HG03342 (cell line): Measurements from ENCODE around the gene RANBP1.

Experiments used
- ATAC-seq: cut with Tn5 transposase; IDR thresholded peaks from one replicate; pipeline ENCODE4 v1.9.1; 2021; ENCODE audit warnings: mild to moderate bottlenecking, moderate library complexity; ENCODE audit not compliant: unreplicated experiment

The RANBP1 gene

DNA sequence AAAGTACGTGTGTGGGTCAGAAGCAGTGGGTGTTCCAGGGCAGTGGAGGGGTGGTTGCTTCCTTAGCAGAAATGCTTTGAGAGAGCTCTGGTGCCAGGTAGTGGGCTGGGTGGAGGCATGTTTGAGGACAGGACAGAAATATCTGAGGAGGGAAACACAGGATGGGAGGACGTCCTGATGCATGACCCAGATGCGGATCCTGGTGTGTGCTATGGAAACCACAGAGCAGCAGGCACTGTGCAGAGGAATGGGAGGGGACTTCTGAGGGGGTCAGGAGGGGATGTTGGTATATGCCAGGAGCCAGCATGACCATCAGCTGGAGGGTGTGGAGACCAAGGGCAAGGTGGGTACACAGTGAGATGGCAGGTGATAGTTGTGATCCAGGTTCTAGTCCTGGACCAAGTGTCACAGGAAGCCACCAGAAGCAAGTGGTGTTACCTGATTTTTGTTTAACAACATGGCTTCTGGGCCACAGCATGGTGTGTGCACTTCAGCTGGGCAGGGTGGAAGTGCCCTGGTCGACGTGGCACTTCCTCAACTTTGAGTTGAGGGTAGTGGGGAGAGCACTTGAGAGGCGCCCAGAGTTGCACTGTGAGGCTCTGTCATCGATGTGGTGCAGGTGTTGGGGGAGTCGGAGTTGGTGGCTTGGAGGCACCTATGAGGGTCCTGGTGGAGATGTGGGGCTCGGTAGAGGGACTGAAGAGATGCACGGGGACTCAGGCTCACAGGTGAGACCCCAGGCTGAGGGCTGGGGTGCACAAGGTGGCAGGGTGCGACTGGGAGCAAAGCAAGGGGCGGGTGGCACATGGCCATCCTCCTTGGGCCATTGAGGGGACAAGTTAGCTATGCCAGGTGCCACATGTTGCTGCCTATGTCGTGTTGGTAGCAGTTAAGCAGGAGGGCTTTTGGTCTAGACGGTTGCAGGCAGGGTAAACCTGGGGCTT lies 28.3 kb upstream of the RANBP1 start:
- ATAC-seq, result no peak

GRCh38 chr22:20088263-20088648 lies 27.6 kb upstream of the RANBP1 start:
- ATAC-seq, result no peak

GRCh38 chr22:20089226-20089976 lies 26.5 kb upstream of the RANBP1 start:
- no peak for ATAC-seq

DNA sequence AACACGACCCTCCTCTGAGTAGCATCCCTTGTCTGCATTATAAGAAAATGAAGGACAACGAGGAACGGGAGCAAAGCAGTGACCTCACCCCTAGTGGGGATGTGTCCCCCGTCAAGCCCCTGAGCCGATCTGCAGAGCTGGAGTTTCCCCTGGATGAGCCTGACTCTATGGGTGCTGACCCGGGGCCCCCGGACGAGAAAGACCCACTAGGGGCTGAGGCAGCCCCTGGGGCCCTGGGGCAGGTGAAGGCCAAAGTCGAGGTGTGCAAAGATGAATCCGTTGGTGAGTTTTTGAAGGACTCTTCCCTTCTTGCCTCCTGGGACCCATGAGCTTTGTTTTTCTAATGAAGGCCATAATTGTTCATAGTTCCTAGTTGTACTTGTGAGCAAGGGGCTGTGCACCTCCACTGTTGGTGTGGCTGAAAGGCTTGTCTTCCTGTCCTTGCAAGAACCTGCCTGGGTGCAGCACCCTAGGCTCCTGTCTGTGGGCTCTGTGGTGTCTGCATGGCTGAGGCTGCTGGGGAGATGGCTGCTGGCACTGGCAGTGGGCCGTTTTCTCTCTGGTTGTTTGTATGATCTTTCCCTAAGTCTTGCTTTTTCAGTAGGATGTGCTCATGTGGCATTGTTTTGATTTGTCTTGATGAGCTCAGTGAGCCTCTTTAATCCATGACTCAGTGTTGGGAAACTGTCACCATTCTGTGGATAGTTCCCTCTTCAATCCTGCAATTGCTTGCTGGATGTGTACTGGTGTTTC lies 25.8 kb upstream of the RANBP1 start:
- ATAC-seq, result no peak

DNA sequence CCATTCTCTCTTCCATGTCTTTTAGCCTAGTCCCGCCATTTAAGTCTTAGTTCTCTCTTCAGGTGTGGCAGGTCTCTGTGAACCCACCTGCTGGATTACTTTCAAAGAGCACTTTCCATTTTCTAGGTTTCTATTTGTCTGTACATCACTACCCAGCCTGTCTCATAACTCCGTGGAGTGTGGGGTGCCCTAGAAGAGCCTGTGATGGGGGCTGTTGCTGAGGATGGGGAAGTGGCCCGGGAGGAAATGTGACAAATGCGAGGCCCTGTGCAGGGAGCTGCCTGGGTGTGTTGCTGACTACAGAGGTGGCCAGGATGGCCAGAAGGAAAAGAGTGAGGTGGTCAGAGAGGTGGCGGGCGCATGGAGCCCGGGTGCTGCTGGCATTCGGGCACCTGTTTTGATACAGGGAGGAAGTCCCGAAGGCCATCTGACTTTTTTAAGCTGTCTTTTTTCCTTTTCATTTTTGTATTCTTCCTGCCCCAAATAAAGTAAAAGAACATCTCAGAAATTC lies 25.1 kb upstream of the RANBP1 start:
- ATAC-seq, result no peak

DNA sequence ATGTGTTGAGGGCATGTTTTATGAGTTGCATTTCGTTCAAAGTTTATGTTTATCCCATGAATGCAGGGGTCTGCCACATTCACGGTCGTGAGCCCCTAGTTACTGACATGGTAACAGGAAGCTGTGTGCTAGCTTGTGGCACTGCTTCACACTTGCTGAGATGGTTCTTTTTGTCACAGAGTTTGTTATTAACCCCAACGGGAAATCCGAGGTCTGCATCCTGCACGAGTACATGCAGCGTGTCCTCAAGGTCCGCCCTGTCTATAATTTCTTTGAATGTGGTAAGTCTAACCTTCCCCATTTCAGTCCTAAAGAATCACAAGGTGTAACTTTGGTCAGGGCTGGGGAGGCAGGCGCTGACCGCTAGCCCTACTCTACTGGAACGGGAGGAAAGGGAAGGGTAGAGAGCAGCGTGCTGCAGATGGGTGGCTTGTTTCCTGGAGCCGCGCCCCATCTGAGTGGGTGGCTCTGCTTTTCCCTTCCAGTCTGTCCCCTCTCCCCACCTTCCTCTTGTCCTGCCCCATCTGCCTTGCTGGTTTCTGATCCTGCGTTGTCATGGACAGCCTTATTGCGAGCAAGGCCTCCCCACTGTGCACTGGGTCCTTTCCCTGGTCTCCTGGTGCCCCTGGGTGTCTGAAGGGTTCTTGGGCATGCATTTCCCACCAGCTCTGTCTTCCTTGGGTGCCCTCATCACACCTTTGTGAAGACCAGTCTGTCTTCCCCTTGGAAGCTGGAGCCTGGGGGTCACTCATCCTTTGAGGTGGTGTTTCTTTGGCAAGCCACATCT lies 24.0 kb upstream of the RANBP1 start:
- ATAC-seq, result no peak

DNA sequence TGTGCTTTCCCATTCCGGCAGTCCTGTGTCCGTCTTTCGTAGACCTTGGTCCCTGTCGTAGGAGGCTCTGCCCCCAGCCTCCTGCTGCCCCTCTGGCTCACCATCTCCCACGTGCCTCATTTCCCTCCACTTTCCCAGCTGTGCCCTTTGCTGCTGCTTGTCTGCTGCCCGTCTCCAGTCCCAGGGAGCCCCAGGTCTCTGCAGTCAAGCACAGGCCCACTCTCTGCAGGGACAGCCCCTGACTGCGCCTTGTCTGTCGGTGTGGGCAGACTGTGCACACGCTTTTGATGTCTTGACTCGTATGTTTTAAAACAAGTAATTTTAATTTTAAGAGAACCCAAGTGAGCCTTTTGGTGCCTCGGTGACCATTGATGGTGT lies 23.4 kb upstream of the RANBP1 start:
- ATAC-seq, result no peak

- ATAC-seq, result no peak
Observed at GRCh38 chr22:20093418-20094196, 22.3 kb upstream of the RANBP1 start.

- ATAC-seq, result no peak
Observed at GRCh38 chr22:20094197-20094807, 21.6 kb upstream of the RANBP1 start.

GRCh38 chr22:20095521-20095920 lies 20.4 kb upstream of the RANBP1 start:
- ATAC-seq, result no peak

- ATAC-seq, result no peak
Observed at GRCh38 chr22:20096574-20097420, 19.1 kb upstream of the RANBP1 start.

DNA sequence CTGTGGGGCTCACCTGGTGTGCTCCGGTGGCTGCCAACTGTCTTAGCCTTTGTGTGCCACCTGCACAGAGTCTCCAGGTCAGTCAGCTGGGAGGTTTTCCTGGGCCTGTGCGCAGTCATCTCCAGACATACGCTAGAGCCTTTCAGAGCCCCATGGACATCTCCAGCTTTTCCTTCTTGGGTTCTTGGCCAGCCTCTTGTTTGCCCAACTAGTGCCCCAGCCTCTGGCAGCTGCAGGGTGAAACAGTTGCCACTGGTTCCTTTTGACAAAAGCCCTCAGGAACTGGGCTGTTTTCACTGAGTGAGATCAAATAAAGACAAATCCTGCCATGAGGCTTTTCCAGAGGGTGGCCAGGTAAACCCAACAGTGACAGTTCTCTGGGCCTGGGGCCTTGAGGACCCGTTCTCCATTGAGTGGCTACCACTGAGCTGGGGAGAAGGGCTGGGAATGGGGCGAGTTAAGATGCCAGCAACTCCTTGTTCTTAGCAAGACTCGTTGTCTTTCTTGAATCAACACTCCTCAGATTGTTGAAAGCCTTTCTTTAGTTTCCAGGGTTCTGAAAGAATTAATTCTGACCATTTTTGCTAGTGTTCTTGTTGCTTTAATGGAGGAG lies 16.7 kb upstream of the RANBP1 start:
- no peak for ATAC-seq

GRCh38 chr22:20101638-20102037 lies 14.3 kb upstream of the RANBP1 start:
- no peak for ATAC-seq

- ATAC-seq, result no peak
Observed at GRCh38 chr22:20102203-20102780, 13.6 kb upstream of the RANBP1 start.

GRCh38 chr22:20105456-20106204 lies 10.3 kb upstream of the RANBP1 start:
- no peak for ATAC-seq

GRCh38 chr22:20106205-20106848 lies 9.6 kb upstream of the RANBP1 start:
- ATAC-seq, result no peak
